Panc1 (cell line): Measurements from ENCODE around the gene CD28.

ENCODE experiments used
- CTCF ChIP-seq: fragments of 450-650 bp; IDR thresholded peaks from 2 replicates; pipeline ENCODE4 v1.5.1; 2017; ENCODE audit warnings: mild to moderate bottlenecking
- POLR2AphosphoS5 ChIP-seq: IDR thresholded peaks from 2 replicates; pipeline ENCODE4 v1.6.1; 2012; ENCODE audit warnings: mild to moderate bottlenecking, low read depth, low read length, moderate library complexity
- REST ChIP-seq, 2 experiments: IDR thresholded peaks; 2 replicates each; pipeline ENCODE4 v1.6.1; 2011 to 2012; ENCODE audit warnings: low read depth in 2 of 2, control low read depth in 1 of 2, low read length in 1 of 2, mild to moderate bottlenecking in 1 of 2, moderate library complexity in 1 of 2; ENCODE audit not compliant: insufficient read depth in 1 of 2
- SIN3A ChIP-seq: IDR thresholded peaks from 2 replicates; pipeline ENCODE4 v1.6.1; 2012; ENCODE audit warnings: low read depth, mild to moderate bottlenecking, low read length, moderate library complexity, borderline replicate concordance; ENCODE audit not compliant: insufficient read depth
- TCF7L2 ChIP-seq: IDR thresholded peaks from 2 replicates; pipeline ENCODE4 v1.6.1; 2011; ENCODE audit warnings: mild to moderate bottlenecking, low read depth, low read length, inconsistent platforms

DNA sequence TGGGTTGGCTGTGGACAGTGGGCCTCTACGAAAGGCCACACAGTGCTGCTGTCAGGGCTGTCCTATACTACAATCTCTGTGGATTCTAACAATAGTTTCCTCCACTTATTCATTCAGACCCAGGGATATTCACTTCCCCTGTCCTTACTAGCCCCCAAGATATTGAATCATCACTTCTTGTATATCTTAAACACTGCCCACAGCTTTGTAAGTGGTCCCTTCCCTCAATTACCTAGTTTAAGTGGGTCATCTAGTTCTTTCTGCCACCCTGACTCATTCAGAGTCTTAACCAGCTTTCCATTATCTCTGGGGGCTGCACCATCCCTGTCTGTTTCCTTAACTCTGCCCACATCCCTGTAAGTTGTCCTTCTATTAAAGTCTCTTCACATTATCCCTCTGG, 69.2 kb downstream of the CD28 start:
- TF ChIP-seq CTCF (no peak), REST (IDR thresholded peaks at IDR 0.05; ENCODE audit: insufficient read depth in 1 of 2, low read depth in 2 of 2, low read length in 1 of 2) (no peak), POLR2AphosphoS5 (no peak), SIN3A (no peak), TCF7L2 (no peak)
